Right lobe of liver (tissue), 6 donors: ENCODE results near the gene AATK. TPM values are rescaled to one million over a fixed set of nuclear protein-coding genes. Genes with fewer than 3 reads are reported as not detected.
A peak's percentile ranks its signal among the peaks of the same experiment; 100 is the strongest.

Source experiments
- ATAC-seq, 4 donors: fragments of 200-7000 bp; cut with Tn5 transposase; one replicate each; pipeline ENCODE4 v1.9.1; 2020; ENCODE audit warnings: mild to moderate bottlenecking in 4 of 4, moderate library complexity in 4 of 4
- DNase-seq, 3 donors: peaks; one replicate each; pipeline ENCODE4 v3.0.0-alpha.2; 2020
- H3K27ac ChIP-seq, 3 donors: fragments of 200-600 bp; one replicate each; pipeline ENCODE4 v1.8.0; 2022
- H3K27me3 ChIP-seq, 2 donors: fragments of 200-600 bp; one replicate each; pipeline ENCODE4 v1.8.0; 2022
- H3K36me3 ChIP-seq, 4 donors: fragments of 200-600 bp; sonication (generic) in 1 of 4; one replicate each; pipeline versions ENCODE4 v1.5.1 to v1.8.0; 2017 to 2022; ENCODE audit warnings: control low read depth in 1 of 4
- H3K4me1 ChIP-seq, 4 donors: fragments of 200-600 bp; sonication (generic) in 1 of 4; one replicate each; pipeline versions ENCODE4 v1.5.1 to v1.8.0; 2017 to 2022; ENCODE audit warnings: control low read depth in 1 of 4
- H3K4me3 ChIP-seq, 3 donors: fragments of 200-600 bp; one replicate each; pipeline ENCODE4 v1.8.0; 2022
- H3K9me3 ChIP-seq, 4 donors: fragments of 200-600 bp; sonication (generic) in 1 of 4; one replicate each; pipeline versions ENCODE4 v1.5.1 to v1.8.0; 2017 to 2022; ENCODE audit warnings: control low read depth in 1 of 4
- CTCF ChIP-seq, 4 donors: fragments of 200-600 bp in 3 of 4; fragments of 450-650 bp in 1 of 4; IDR thresholded peaks; one replicate each; pipeline versions ENCODE4 v1.5.1 to v1.8.0; 2016 to 2022; ENCODE audit warnings: antibody characterized with exemption in 4 of 4, mild to moderate bottlenecking in 2 of 4
- POLR2A ChIP-seq: fragments of 450-650 bp; IDR thresholded peaks from one replicate; pipeline ENCODE4 v1.6.1; 2017; ENCODE audit warnings: antibody characterized with exemption, mild to moderate bottlenecking
- WGBS: methylation state at CpG from one replicate; pipeline ENCODE4 v1.1.6; 2018; ENCODE audit warnings: low coverage, low lambda C conversion rate; ENCODE audit not compliant: insufficient coverage; ENCODE audit errors: missing lambda C conversion rate; 5-methylcytosine and 5-hydroxymethylcytosine counted together
- intact Hi-C, 2 donors: fragments of 100-400 bp; cut with DNase I; formaldehyde crosslinking; loops; one replicate each; pipeline versions ENCODE4 v1.11.2 to v1.14.1; 2022
- total RNA-seq, 6 experiments: library from RNA; depleted of rRNA in 2 of 6; stranded (reverse); fragments of >200 nt in 2 of 6; fragmentation: NEBNext Ultra II Directional in 3 of 6; extraction: Animal tissue kit (Norgen Biotek cat#: 25700) in 3 of 6; gene quantifications; one replicate each; pipeline versions ENCODE4 v1.1.0 to v1.2.4, GENCODE V29; 2016 to 2023
- donor health status: DM: no; HTN: yes; CAD: no.
- donor health status: DM: no; HTN: no; CAD: no.
- donor health status: DM: no; HTN: no; CAD: no.
- donor health status: DM: no; HTN: yes; CAD: no.
- donor health status: DM: no; HTN: yes; CAD: no.

AATK gene
- total RNA-seq, 6 experiments from 2014 or later, result 0.31 to 1.2 (median 0.86) TPM

- peak in 1 of 3 donors; percentile 50 for DNase-seq
- H3K4me3 ChIP-seq, result no peak overlapping the region
- no peak overlapping the region for H3K27ac ChIP-seq
- H3K36me3 ChIP-seq, result no peaks in the 10 kb centered on the region
- intact Hi-C loops, result no loop called here
- H3K27me3 ChIP-seq, result no peaks in the 10 kb centered on the region
- WGBS, result 41% methylated on average over 6 of the region's 27 CpGs
- peak; percentile 76 to 88 (median 85) for ATAC-seq
- no peaks in the 10 kb centered on the region for H3K4me1 ChIP-seq
- TF ChIP-seq CTCF (IDR thresholded peaks at IDR 0.05) (peak; percentile 56 to 64 (median 58)), POLR2A (no peak)
- no peaks in the 10 kb centered on the region for H3K9me3 ChIP-seq
Measured at GRCh38 chr17:81200695-81201580, 34.9 kb upstream of the AATK start.

GRCh38 chr17:81200201-81200600 lies 34.2 kb upstream of the AATK start:
- no peaks in the 10 kb centered on the region for H3K9me3 ChIP-seq
- H3K4me3 ChIP-seq, result no peak overlapping the region
- no peaks in the 10 kb centered on the region for H3K4me1 ChIP-seq
- no peak for TF ChIP-seq POLR2A
- no peak for TF ChIP-seq CTCF (IDR thresholded peaks at IDR 0.05)
- H3K27ac ChIP-seq, result no peak overlapping the region
- H3K36me3 ChIP-seq, result no peaks in the 10 kb centered on the region
- WGBS, result 96% methylated on average over 5 of the region's 18 CpGs
- no peaks in the 10 kb centered on the region for H3K27me3 ChIP-seq
- DNase-seq, result no peak
- no peak for ATAC-seq
- intact Hi-C loops, result no loop called here

- 90% methylated on average over 2 of the region's 18 CpGs for WGBS
- intact Hi-C loops, result loop anchor here in 1 of 2 donors (10.0 kb wide), 1 partner anchor 55 kb away; no protein-coding TSS in a partner anchor
- no peaks in the 10 kb centered on the region for H3K36me3 ChIP-seq
- no peak overlapping the region for H3K27ac ChIP-seq
- H3K4me1 ChIP-seq, result no peaks in the 10 kb centered on the region
- H3K27me3 ChIP-seq, result no peaks in the 10 kb centered on the region
- H3K4me3 ChIP-seq, result no peak overlapping the region
- no peak for TF ChIP-seq POLR2A
- TF ChIP-seq CTCF (IDR thresholded peaks at IDR 0.05), result no peak
- ATAC-seq (no peak), DNase-seq (no peak)
- no peaks in the 10 kb centered on the region for H3K9me3 ChIP-seq
Measured at GRCh38 chr17:81199482-81199830, 33.4 kb upstream of the AATK start.

GRCh38 chr17:81198826-81199481 lies 32.9 kb upstream of the AATK start:
- Histone ChIP-seq H3K9me3 (no peaks in the 10 kb centered on the region), H3K4me1 (no peaks in the 10 kb centered on the region), H3K27ac (no peak overlapping the region), H3K4me3 (no peak overlapping the region), H3K27me3 (no peaks in the 10 kb centered on the region), H3K36me3 (no peaks in the 10 kb centered on the region)
- intact Hi-C loops, result loop anchor here in 1 of 2 donors (10.0 kb wide), 1 partner anchor 54 kb away; no protein-coding TSS in a partner anchor
- TF ChIP-seq CTCF (IDR thresholded peaks at IDR 0.05), result no peak
- no peak for TF ChIP-seq POLR2A
- ATAC-seq (no peak), DNase-seq (no peak)
- 87% methylated on average over 4 of the region's 22 CpGs for WGBS
